NCI-H1930 (cell line): ENCODE results near the gene LYZ.

Experiments used
- DNase-seq, 2 experiments: peaks; one replicate each; lab custom pipeline; 2025; lab: John Stamatoyannopoulos, UW

Gene LYZ

GRCh38 chr12:69388371-69388770, 40.2 kb downstream of the LYZ start:
- DNase-seq = no peak

GRCh38 chr12:69389831-69390230, 41.6 kb downstream of the LYZ start:
- DNase-seq = no peak

GRCh38 chr12:69392179-69392928, 44.2 kb downstream of the LYZ start:
- DNase-seq = no peak

GRCh38 chr12:69396041-69396440, 47.9 kb downstream of the LYZ start:
- no peak for DNase-seq

GRCh38 chr12:69396963-69397362, 48.8 kb downstream of the LYZ start:
- DNase-seq = no peak

DNA sequence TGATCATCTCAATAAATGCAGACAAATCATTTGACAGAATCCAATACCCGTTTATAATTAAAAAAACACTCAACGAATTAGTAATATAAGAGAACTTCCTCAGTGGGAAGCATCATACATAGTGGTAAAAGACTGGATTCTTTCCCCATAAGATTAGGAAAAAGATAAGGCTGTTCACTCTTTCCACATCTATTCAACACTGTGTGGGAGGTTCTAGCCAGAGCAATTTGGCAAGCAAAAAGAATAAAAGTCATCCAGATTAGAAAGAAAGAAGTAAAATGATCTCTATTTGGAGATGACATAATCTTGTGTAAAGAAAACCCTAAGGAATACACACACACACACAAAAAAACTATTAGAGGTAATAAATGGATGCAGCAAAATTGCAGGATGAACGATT, 49.8 kb downstream of the LYZ start:
- DNase-seq = no peak

DNA sequence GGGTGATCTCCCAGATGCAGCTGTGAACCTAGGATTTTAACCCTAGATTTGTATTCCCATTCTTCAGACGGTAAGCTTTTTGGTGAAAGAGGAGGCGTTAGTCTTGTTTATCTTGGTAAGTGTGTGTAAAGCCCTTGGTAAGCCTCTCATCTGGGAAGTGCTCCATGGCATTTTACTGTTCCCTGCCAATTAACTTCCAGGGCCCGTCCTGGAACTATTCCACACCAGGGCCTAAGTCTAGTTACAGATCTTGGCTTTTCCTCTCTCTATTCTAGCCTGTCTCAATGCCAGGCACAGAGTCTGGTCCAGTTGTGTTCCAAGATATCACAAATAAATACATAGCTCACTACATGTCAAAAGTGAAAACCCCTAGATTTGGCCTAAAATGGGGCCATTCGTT, 53.8 kb downstream of the LYZ start:
- no peak for DNase-seq
